Spleen (tissue), 7 donors: ENCODE data around the gene PLCB4.

Source experiments
- CTCF ChIP-seq, 11 experiments: fragments of 200-600 bp in 7 of 11; fragments of 450-650 bp in 4 of 11; sonication (generic) in 4 of 11; IDR thresholded peaks in 8 of 11; conservative IDR thresholded peaks in 3 of 11; 1 replicate in 7 of 11; 2 replicates in 4 of 11; pipeline versions ENCODE4 v1.4.0 to v1.8.0; 2016 to 2021; ENCODE audit warnings: antibody characterized with exemption in 11 of 11, inconsistent platforms in 4 of 11, mild to moderate bottlenecking in 1 of 11
- POLR2A ChIP-seq, 3 donors: fragments of 450-650 bp; IDR thresholded peaks; one replicate each; pipeline ENCODE4 v1.5.1; 2017; ENCODE audit warnings: antibody characterized with exemption in 3 of 3, mild to moderate bottlenecking in 1 of 3
- POLR2AphosphoS5 ChIP-seq, 3 donors: sonication (generic); formaldehyde crosslinking; IDR thresholded peaks; one replicate each; pipeline ENCODE4 v1.5.1; 2017; ENCODE audit warnings: antibody characterized with exemption in 3 of 3
- donor health status: DM: no; HTN: no; CAD: no; lungs with moderate emphysema.
- donor health status: DM: no; HTN: no; CAD: no.
- donor health status: DM: no; HTN: no; CAD: no.

GRCh38 chr20:9332791-9333479 lies 264.0 kb downstream of the PLCB4 start:
- TF ChIP-seq POLR2A (IDR thresholded peaks at IDR 0.05) (no peak), CTCF (IDR thresholded peaks at IDR 0.05 in 8 of 11, conservative IDR thresholded peaks at IDR 0.05 in 3 of 11) (no peak), POLR2AphosphoS5 (IDR thresholded peaks at IDR 0.05) (no peak)
